Measurements from ENCODE around the gene NCAPG.

Gene NCAPG

GRCh38 chr4:17877661-17878060, 66.9 kb downstream of the NCAPG start:
- POLR2A ChIA-PET (ENCODE audit: low non-redundant PET) = no interaction called here
- no peak for TF ChIP-seq CTCF (conservative IDR thresholded peaks at IDR 0.05; ENCODE audit: low read depth)

GRCh38 chr4:17884063-17884462, 73.3 kb downstream of the NCAPG start:
- DNase-seq (ENCODE audit: low spot score) = no peak
- H3K27ac ChIP-seq = no peak overlapping the region
- POLR2A ChIA-PET (ENCODE audit: low non-redundant PET) = no interaction called here
- CTCF ChIA-PET = no interaction called here
- TF ChIP-seq CTCF (conservative IDR thresholded peaks at IDR 0.05; ENCODE audit: low read depth) = no peak

More at GRCh38 chr4:17877661-17878060, 66.9 kb downstream of the NCAPG start:
- CTCF ChIA-PET = no interaction called here
- DNase-seq (ENCODE audit: low spot score) = no peak
- no peak overlapping the region for H3K27ac ChIP-seq

GRCh38 chr4:17884511-17884910, 73.7 kb downstream of the NCAPG start:
- H3K27ac ChIP-seq = no peak overlapping the region
- no peak for DNase-seq (ENCODE audit: low spot score)
- CTCF ChIA-PET = no interaction called here
- POLR2A ChIA-PET (ENCODE audit: low non-redundant PET) = no interaction called here
- TF ChIP-seq CTCF (conservative IDR thresholded peaks at IDR 0.05; ENCODE audit: low read depth) = no peak

- TF ChIP-seq CTCF (conservative IDR thresholded peaks at IDR 0.05; ENCODE audit: low read depth) = no peak
- ChIA-PET CTCF (no interaction called here), POLR2A (ENCODE audit: low non-redundant PET) (no interaction called here)
- DNase-seq (ENCODE audit: low spot score) = no peak
- H3K27ac ChIP-seq = no peak overlapping the region
Observed at GRCh38 chr4:17889692-17890091, 78.9 kb downstream of the NCAPG start.

GRCh38 chr4:17894421-17894820, 83.6 kb downstream of the NCAPG start:
- ChIA-PET POLR2A (ENCODE audit: low non-redundant PET) (no interaction called here), CTCF (no interaction called here)

More at GRCh38 chr4:17894421-17894820, 83.6 kb downstream of the NCAPG start:
- no peak for DNase-seq (ENCODE audit: low spot score)
- no peak overlapping the region for H3K27ac ChIP-seq
- TF ChIP-seq CTCF (conservative IDR thresholded peaks at IDR 0.05; ENCODE audit: low read depth) = no peak
